Measurements from ENCODE around the gene SOWAHC.

GRCh38 chr2:109595644-109596043 lies 18.5 kb upstream of the SOWAHC start:
- TF ChIP-seq POLR2AphosphoS5 (IDR thresholded peaks at IDR 0.05; ENCODE audit: borderline replicate concordance, low read depth, low read length) (no peak), EZH2 (IDR thresholded peaks at IDR 0.05) (no peak)
